SK-N-SH (cell line): ENCODE data around the gene PRKACA. TPM values are rescaled to one million over a fixed set of nuclear protein-coding genes. Genes with fewer than 3 reads are reported as not detected.

Experiments used
- CTCF ChIA-PET: fragments of 300-600, 350-600 bp; formaldehyde crosslinking; extraction: SDS; loops from one replicate; lab custom pipeline; 2021; lab: Yijun Ruan, JAX
- POLR2A ChIA-PET: fragments of 350-600 bp; sonication (Branson Sonifier 250); formaldehyde crosslinking; extraction: SDS; loops from one replicate; lab custom pipeline; 2020; ENCODE audit warnings: antibody characterized with exemption, inconsistent platforms; lab: Yijun Ruan, JAX
- DNase-seq: peaks from one replicate; pipeline ENCODE4 v3.0.0; 2012
- H2AFZ ChIP-seq: fragments of 200-600 bp; sonication (generic); 2 replicates; pipeline ENCODE4 v1.8.1; 2016; ENCODE audit warnings: antibody characterized with exemption, mild to moderate bottlenecking, low read depth
- H3F3A ChIP-seq: fragments of 200-600 bp; sonication (generic); replicated peaks from 2 replicates; pipeline ENCODE3; 2016; ENCODE audit warnings: antibody characterized with exemption, mild to moderate bottlenecking; ENCODE audit not compliant: insufficient read depth
- H3K27ac ChIP-seq, 2 experiments: fragments of 200-500 bp in 1 of 2; fragments of 200-600 bp in 1 of 2; sonication (Bioruptor generic) in 1 of 2; sonication (generic), shearing (Covaris generic) in 1 of 2; 2 replicates each; pipeline versions ENCODE4 v1.5.1 to v1.6.1; 2014 to 2016; ENCODE audit warnings: low read depth in 2 of 2, inconsistent platforms in 1 of 2, low read length in 1 of 2, mild to moderate bottlenecking in 1 of 2, mixed read lengths in 1 of 2
- H3K27me3 ChIP-seq: fragments of 200-600 bp; sonication (generic), shearing (Covaris generic); 2 replicates; pipeline ENCODE4 v1.6.1; 2016; ENCODE audit warnings: mixed run types; ENCODE audit not compliant: insufficient read depth
- H3K36me3 ChIP-seq, 2 experiments: fragments of 200-500 bp in 1 of 2; fragments of 200-600 bp in 1 of 2; sonication (Bioruptor generic) in 1 of 2; sonication (generic) in 1 of 2; replicated peaks in 1 of 2; 2 replicates each; pipeline versions ENCODE3 to v1.5.1; 2014 to 2016; ENCODE audit warnings: low read length in 1 of 2, mild to moderate bottlenecking in 1 of 2; ENCODE audit not compliant: insufficient read depth in 2 of 2, control insufficient read depth in 1 of 2
- H3K4me1 ChIP-seq, 2 experiments: fragments of 200-500 bp in 1 of 2; fragments of 200-600 bp in 1 of 2; sonication (Bioruptor generic) in 1 of 2; sonication (generic), shearing (Covaris generic) in 1 of 2; 2 replicates each; pipeline versions ENCODE4 v1.5.1 to v1.6.1; 2014 to 2016; ENCODE audit warnings: low read depth in 1 of 2, low read length in 1 of 2, mixed run types in 1 of 2; ENCODE audit not compliant: insufficient read depth in 2 of 2, control insufficient read depth in 1 of 2
- H3K4me2 ChIP-seq: fragments of 200-600 bp; sonication (generic), shearing (Covaris generic); 2 replicates; pipeline ENCODE4 v1.6.1; 2017; ENCODE audit warnings: mixed run types
- H3K4me3 ChIP-seq, 2 experiments: fragments of 200-500 bp in 1 of 2; fragments of 200-600 bp in 1 of 2; sonication (Bioruptor generic) in 1 of 2; sonication (generic), shearing (Covaris generic) in 1 of 2; 2 replicates each; pipeline versions ENCODE4 v1.5.1 to v1.8.1; 2014 to 2016; ENCODE audit warnings: low read depth in 2 of 2, inconsistent platforms in 1 of 2, low read length in 1 of 2, mild to moderate bottlenecking in 1 of 2, mixed read lengths in 1 of 2, moderate library complexity in 1 of 2
- H3K79me2 ChIP-seq: fragments of 200-600 bp; sonication (generic); 2 replicates; pipeline ENCODE4 v1.8.1; 2017; ENCODE audit warnings: mild to moderate bottlenecking; ENCODE audit not compliant: insufficient read depth
- H3K9ac ChIP-seq: fragments of 200-600 bp; sonication (generic); 2 replicates; pipeline ENCODE4 v1.6.1; 2017; ENCODE audit warnings: mixed run types
- H3K9me2 ChIP-seq: fragments of 200-600 bp; sonication (generic); 2 replicates; pipeline ENCODE4 v1.6.1; 2017; ENCODE audit warnings: mixed run types
- H3K9me3 ChIP-seq: fragments of 200-600 bp; sonication (generic); 2 replicates; pipeline ENCODE4 v1.6.1; 2017; ENCODE audit warnings: mixed run types, mild to moderate bottlenecking, moderate library complexity
- H4K20me1 ChIP-seq: fragments of 200-600 bp; sonication (generic); 2 replicates; pipeline ENCODE4 v1.6.1; 2017; ENCODE audit warnings: mild to moderate bottlenecking, mixed run types; ENCODE audit not compliant: insufficient read depth
- CTCF ChIP-seq: fragments of 200-600 bp; sonication (generic); IDR thresholded peaks from 2 replicates; pipeline ENCODE4 v1.6.1; 2017; ENCODE audit warnings: antibody characterized with exemption, mild to moderate bottlenecking, moderate library complexity
- EP300 ChIP-seq, 2 experiments: IDR thresholded peaks; 2 replicates each; pipeline versions ENCODE4 v1.4.0 to v1.6.1; 2012; ENCODE audit warnings: borderline replicate concordance in 1 of 2, low read depth in 1 of 2, low read length in 1 of 2
- FOXJ3 ChIP-seq: sonication (generic); formaldehyde crosslinking; IDR thresholded peaks from 2 replicates; pipeline ENCODE4 v1.5.1; 2020; ENCODE audit warnings: mild to moderate bottlenecking, missing genetic modification reagents
- GABPA ChIP-seq: IDR thresholded peaks from 2 replicates; pipeline ENCODE4 v1.4.0; 2012; ENCODE audit warnings: low read depth, mild to moderate bottlenecking
- IRF3 ChIP-seq: fragments of 150-350 bp; IDR thresholded peaks from 2 replicates; pipeline ENCODE4 v1.6.1; 2016; ENCODE audit warnings: mild to moderate bottlenecking, low read depth, low read length
- MAX ChIP-seq: IDR thresholded peaks from 2 replicates; pipeline ENCODE4 v1.4.0; 2012; ENCODE audit warnings: low read depth
- MEF2A ChIP-seq: IDR thresholded peaks from 2 replicates; pipeline ENCODE4 v1.4.0; 2012; ENCODE audit warnings: low read depth, borderline replicate concordance
- NFIC ChIP-seq: IDR thresholded peaks from 2 replicates; pipeline ENCODE4 v1.4.0; 2012; ENCODE audit warnings: borderline replicate concordance
- NRF1 ChIP-seq: IDR thresholded peaks from 2 replicates; pipeline ENCODE4 v1.6.1; 2012; ENCODE audit warnings: low read depth, mild to moderate bottlenecking, low read length
- RFX5 ChIP-seq: IDR thresholded peaks from 2 replicates; pipeline ENCODE4 v1.6.1; 2012; ENCODE audit warnings: mild to moderate bottlenecking, improper control_type of control experiment, low read length
- RXRA ChIP-seq: IDR thresholded peaks from 2 replicates; pipeline ENCODE4 v1.4.0; 2012; ENCODE audit warnings: low read depth, mild to moderate bottlenecking, borderline replicate concordance
- SMC3 ChIP-seq: IDR thresholded peaks from 2 replicates; pipeline ENCODE4 v1.6.1; 2012; ENCODE audit warnings: low read depth, low read length, improper control_type of control experiment
- TCF12 ChIP-seq: IDR thresholded peaks from 2 replicates; pipeline ENCODE4 v1.4.0; 2012
- USF1 ChIP-seq: IDR thresholded peaks from 2 replicates; pipeline ENCODE4 v1.4.0; 2012; ENCODE audit warnings: low read depth, borderline replicate concordance
- YY1 ChIP-seq: IDR thresholded peaks from 2 replicates; pipeline ENCODE4 v1.4.0; 2012; ENCODE audit warnings: low read depth, mild to moderate bottlenecking
- WGBS: methylation state at CpG from one replicate; pipeline ENCODE4 v1.1.6; 2017; ENCODE audit warnings: low lambda C conversion rate; 5-methylcytosine and 5-hydroxymethylcytosine counted together
- polyA plus RNA-seq, 3 experiments: library from polyadenylated mRNA; depleted of rRNA; stranded (reverse); fragments of >200 nt; gene quantifications; 2 replicates each; pipeline ENCODE4 v1.2.3, GENCODE V29; 2012

The PRKACA gene
- polyA plus RNA-seq, 1 of the 3 experiments (the other 2 are of a cell fraction) = 48.4 TPM

- TF ChIP-seq CTCF (no peak), RXRA (no peak), IRF3 (no peak), EP300 (IDR thresholded peaks at IDR 0.05; ENCODE audit: borderline replicate concordance in 1 of 2, low read depth in 1 of 2, low read length in 1 of 2) (no peak)
These were observed 17.8 kb upstream of the PRKACA start (continued) for GRCh38 chr19:14135355-14135754.

GRCh38 chr19:14127929-14128509 lies 10.5 kb upstream of the PRKACA start:
- Histone ChIP-seq H3F3A (peaks cover 3% of the 10 kb centered on the region), H3K4me3 (no peak overlapping the region), H3K9ac (no peak overlapping the region), H3K9me3 (no peaks in the 10 kb centered on the region), H3K4me2 (no peak overlapping the region), H3K9me2 (no peaks in the 10 kb centered on the region), H3K4me1 (no peaks in the 10 kb centered on the region)
- 88% methylated on average over 4 of the region's 4 CpGs for WGBS
- TF ChIP-seq FOXJ3 (CRISPR knock-in tag) (no peak), RFX5 (no peak), EP300 (IDR thresholded peaks at IDR 0.05; ENCODE audit: borderline replicate concordance in 1 of 2, low read depth in 1 of 2, low read length in 1 of 2) (no peak), YY1 (no peak), NRF1 (no peak), TCF12 (no peak), MEF2A (no peak), NFIC (no peak), MAX (no peak), GABPA (no peak), IRF3 (no peak), USF1 (no peak), CTCF (no peak), SMC3 (no peak)
- TF ChIP-seq, all 33 proteins: peak for 0
- Histone ChIP-seq H3K27me3 (no peaks in the 10 kb centered on the region), H3K79me2 (peaks cover 7% of the 10 kb centered on the region; the same call in 1 of the 2 replicates), H3K27ac (no peak overlapping the region), H4K20me1 (no peaks in the 10 kb centered on the region), H2AFZ (no peak overlapping the region), H3K36me3 (peaks cover 0 to 2% of the 10 kb centered on the region in 2 experiments)
- DNase-seq = no peak
- ChIA-PET POLR2A (no interaction called here), CTCF (no interaction called here)
